HG02981 (cell line): ENCODE measurements around the gene TMEM221.
"Not testable (repeated sequence)": the region's sequence is repeated elsewhere in the genome, so short reads cannot be mapped to it uniquely, and the experiment has no call there.

ENCODE experiments used
- ATAC-seq: cut with Tn5 transposase; IDR thresholded peaks from one replicate; pipeline ENCODE4 v1.9.1; 2021; ENCODE audit warnings: mild to moderate bottlenecking, moderate library complexity; ENCODE audit not compliant: unreplicated experiment

The TMEM221 gene

DNA sequence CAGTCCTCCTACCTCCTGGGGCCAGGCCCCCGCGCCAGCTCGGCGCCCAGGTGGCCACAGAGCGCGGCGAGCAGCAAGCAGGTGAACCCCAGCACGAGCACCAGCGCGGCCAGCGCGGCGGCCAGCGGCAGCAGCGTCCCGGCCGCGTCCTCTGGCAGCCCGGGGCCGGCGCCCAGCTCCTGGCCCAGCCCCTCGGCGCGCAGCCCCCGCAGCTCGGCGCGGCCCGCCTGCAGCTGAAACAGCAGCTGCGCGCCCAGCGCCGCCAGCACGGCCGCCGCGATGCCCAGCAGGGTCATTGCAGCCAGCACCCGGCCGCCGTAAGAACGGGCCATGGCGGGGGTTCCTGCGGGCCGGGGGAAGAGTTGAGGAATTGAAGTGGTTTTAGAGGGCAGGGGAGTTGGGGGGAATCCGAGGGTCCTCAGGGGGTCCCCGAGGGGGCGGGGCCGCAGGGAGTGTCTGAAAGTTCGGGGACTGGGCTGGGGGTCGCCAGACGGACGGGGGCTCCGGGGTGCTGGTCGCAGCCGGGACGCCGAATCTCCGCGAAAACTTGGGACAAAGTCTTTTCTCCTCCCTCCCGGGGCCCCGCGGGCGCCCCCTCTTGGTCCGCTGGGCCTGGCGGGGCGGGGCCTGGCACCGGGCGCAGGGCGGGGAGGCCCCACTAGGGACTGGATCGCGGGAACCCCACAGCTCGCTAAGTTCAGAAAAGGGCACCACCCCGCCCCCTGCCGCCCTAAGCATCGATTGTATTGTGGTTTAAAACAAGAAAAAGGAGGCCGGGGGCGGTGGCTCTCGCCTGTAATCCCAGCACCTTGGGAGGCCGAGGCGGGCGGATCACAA, at the start of gene TMEM221:
TSS of gene TMEM221 (minus strand) at position 538 of the 837 bp plus-strand sequence. CDS start at position 332, 206 bp downstream.
- ATAC-seq, result no peak

DNA sequence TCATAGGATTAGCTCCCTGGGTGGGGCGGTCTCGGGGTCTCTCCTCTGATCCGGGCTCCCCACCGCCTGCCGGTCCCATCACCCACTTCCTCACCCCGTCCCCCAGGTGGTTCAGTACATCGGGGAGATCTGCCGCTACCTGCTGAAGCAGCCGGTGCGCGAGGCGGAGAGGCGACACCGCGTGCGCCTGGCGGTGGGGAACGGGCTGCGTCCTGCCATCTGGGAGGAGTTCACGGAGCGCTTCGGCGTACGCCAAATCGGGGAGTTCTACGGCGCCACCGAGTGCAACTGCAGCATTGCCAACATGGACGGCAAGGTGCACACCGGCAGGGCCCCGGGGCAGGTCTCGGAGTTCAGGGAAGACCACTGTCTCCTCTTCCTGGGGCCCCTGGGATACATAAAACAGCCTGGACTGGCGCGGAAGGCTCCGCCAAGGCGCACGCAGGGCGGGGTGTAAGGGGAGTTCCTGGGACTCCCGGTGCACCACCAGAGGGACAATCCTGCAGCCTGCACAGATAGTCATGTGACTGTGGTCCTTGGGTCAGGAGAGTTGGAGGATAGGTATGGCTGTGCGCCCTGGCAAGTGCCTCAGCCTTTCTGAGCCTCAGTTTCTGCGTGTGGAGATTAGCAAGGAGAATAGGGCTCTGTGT, 48.8 kb upstream of the TMEM221 start:
- ATAC-seq, result no peak

DNA sequence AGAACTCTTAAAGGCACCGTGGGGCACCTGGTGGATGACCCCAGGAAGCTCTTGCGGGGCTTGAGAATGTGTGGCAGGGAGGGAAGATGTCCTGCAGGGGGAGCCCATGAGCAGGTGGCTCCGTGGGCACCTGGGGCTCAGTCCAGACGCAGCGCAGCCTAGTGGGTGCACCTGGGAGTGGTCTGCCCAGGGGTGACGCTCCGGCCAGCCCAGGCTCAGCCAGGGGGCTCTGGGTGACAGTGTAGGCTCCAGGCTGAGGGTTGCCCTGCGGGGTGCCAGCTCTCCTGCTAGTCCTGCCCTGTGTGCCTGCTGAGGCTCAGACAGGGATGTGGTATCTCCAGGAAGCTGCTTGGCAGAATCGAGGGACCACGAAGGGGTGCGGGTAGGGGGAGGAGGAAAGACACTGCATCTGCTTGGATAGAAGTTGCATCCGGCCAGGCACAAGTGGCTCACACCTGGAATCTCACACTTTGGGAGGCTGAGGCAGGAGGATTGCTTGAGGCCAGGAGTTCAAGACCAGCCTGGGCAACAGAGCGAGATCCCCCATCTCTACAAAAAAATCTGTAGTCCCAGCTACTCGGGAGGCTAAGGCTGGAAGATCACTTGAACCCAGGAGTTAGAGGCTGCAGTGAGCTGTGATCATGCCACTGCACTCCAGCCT, 48.0 kb upstream of the TMEM221 start:
- ATAC-seq, result peak; percentile 68

DNA sequence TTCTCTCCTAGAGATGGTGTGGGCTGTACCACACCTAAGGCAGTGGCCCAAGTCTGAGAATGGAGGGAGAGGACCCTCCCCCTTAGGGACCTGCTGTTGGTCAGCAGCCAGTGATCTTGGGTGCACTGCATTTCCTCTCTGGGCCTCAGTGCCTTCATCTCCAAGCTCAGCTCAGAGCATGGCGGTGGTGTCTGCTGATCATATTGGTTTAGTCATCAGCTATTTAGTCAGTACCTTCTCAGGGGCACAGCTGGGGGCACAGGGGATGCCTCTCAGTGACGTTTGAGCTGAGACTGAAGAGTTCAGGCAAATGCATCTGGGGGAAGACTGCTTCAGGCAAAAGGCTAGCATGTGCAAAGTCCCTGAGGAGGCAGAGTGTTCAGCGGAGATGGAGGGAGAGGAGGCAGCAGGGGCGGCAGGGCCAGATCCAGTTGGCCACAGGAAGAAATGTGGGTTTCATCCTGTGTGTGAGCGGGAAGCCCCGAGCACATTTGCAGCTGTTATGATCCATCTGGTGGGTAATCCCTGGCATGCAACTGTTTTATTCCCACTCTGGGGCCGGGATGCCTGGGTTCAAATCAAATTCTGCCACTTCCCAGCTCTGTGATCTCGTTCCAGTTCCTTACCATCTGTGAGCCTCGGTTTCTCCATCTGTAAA, 47.3 kb upstream of the TMEM221 start:
- no peak for ATAC-seq

DNA sequence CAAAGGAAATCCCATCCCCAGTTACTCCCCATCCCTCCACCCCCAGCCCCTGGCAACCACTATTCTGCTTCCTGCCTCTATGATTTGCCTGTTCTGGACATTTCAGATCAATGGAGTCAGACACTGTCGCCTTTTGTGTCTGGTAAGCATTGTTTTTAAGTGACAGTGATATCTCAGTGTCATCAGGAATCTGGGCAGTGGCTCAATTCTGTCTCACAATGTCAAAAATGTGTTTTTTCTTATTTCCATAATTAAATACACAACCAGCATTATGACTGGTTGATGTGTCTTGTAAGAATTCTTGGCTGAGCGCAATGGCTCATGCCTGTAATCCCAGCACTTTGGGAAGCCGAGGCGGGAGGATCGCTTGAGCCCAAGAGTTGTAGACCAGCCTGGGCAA, 42.8 kb upstream of the TMEM221 start:
- ATAC-seq, result no peak

DNA sequence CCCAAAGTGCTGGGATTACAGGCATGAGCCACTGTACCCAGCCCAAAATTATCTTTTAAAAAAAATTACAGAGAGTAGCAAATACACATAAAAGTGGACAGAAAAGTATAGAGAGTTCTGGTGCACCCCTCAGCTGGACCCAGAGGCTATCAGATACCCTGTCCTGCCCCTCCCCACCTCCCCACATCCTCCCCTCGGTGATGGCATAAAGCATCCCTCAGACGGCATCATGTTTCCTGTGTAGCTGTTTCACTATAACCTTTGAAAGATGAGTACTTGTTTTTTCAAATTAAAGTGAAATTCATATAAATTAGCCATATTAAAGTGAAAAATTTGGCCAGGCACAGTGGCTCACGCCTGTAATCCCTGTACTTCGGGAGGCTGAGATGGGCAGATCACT, 41.9 kb upstream of the TMEM221 start:
- no peak for ATAC-seq

DNA sequence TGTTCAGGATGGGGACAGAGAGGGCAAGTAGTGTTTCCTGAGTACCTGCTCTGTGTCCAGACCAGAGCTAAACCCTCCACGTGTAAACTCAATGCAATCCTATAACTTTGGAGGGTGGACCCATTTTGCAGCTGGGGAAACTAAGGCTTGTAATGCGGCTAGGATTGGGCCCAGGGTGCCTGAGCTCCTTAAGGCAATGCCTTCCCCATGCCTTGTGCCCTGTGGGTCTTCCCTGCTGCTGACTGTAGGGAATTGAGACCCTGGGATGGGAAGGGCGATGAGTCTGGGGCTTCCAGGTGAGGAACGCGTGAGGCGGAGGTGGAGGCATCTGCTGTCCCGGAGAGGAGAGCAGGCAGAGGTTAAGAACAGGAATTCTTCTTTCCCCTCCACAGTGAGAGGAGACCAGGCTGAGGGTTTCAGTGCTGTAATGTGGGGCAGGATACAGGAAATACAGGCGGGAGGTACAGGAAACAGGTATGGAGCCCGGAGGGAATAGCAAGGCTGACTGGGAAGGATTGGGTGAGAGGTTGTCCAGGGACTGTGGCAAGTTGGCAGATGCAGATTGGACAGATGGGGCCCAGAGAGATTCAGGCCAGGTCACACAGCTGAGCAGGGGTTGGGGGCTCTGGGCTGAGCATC, 41.0 kb upstream of the TMEM221 start:
- no peak for ATAC-seq

DNA sequence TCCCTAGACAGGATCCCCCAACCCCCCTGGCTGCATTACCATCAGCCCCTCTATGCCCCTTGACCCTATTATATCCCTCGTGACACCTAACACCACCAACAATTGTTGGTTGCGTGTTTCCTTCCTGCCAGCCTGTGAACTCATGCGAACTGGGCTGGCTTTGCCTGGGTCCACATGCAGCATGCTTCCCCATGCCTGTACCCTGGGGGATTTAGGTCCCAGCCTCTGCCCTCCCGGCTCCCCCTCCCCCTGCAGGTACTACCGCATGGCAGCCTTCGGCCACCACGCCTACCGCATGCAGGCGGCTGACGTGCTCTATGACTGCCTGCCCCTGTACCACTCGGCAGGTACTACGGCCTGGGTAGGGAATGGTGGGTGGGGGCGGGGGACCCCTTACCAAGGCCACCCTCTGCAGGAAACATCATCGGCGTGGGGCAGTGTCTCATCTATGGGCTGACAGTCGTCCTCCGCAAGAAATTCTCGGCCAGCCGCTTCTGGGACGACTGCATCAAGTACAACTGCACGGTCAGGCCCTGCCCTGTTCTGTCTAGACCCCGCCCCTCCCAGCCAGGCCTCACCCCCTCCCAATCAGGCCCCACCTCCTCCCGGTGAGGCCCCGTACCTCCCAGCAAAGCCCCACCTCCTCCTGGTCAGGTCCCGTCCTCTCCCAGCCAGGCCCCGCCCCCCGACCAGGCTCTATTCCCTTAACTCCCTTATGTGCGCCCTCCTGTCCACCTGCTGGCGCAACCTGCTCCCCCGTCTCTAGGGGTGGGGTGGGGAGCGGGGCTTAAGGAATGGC, 40.3 kb upstream of the TMEM221 start:
- no peak for ATAC-seq

DNA sequence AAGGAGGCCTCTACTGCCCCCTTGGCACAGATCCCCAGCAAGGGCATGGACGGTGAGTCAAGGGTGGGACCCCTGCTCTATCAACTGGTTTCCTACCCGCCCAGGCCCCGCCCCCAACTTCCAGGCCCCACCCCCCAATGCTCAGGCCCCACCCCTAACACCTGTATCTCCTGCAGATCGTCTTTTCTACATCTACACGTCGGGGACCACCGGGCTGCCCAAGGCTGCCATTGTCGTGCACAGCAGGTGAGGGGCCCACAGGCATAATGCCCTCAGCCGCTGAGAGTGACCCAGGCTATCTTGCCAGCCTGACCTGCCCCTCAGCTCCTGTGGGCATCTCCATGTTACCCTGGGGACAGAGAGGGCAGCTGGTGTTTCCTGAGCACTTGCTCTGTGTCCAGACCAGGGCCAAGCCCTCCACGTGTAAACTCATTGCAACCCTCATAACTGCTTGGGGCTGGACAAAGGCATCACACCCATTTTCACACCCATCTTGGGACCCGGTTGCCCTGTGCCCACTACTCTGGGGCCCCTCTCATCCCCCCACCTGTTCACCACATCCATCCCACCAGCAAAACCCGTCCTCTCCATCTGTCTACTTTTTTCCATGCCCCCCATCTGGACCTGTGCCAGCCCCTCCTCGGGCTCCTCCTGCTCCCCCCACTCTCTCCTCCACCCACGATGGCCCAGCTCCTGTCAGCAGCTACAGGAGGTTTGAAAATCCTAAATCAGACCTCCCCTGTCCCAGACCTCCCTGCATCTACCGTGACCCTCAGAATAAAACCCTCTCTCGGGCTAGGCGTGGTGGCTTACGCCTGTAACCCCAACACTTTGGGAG, 39.0 kb upstream of the TMEM221 start:
- no peak for ATAC-seq

DNA sequence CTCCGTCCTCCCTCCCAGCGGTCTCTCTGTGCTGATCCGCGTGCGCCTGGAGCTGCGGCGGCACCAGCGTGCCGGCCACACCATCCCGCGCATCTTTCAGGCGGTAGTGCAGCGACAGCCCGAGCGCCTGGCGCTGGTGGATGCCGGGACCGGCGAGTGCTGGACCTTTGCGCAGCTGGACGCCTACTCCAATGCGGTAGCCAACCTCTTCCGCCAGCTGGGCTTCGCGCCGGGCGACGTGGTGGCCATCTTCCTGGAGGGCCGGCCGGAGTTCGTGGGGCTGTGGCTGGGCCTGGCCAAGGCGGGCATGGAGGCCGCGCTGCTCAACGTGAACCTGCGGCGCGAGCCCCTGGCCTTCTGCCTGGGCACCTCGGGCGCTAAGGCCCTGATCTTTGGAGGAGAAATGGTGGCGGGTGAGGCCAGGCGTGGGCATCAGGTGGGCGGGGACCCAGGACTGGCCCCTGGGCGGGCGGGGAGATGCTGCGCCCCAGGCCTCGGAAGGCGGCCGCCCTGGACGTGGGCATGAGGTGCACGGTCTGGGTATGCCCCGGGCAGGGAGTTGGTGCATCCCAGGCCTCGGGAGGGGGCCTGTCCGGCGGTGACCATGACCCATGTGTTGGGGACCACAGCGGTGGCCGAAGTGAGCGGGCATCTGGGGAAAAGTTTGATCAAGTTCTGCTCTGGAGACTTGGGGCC, 38.2 kb upstream of the TMEM221 start:
- ATAC-seq, result no peak

DNA sequence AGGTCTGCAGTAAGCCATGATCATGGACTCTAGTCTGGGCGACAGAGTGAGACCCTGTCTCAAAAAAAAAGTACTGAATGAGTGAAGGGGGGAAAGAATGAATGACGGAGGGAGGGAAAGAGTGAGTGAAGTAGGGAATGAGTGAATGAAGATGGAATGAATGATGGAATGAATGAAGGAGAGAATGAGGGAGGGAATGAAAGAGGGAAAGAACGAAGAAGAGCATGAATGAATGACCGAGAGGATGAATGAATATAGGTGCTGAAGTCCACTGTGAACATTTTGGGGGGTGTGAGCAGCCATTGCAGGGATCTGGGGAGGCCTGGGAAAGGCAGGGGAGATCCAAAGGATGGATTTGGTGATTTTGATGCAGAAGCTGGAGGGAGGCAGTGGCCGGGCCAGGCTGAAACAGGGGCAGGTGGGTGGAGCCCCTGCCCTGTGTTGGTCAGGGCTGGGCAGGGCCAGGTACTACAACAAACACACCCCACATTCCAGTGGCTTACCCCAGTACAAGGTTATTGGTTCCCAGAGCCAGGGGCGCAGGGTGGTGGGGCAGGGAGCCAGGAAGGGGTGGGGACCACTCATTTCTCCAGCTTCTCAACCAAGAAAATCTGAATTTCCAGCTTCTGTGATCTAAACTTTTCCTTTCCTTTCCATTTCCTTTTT, 36.2 kb upstream of the TMEM221 start:
- ATAC-seq, result no peak

DNA sequence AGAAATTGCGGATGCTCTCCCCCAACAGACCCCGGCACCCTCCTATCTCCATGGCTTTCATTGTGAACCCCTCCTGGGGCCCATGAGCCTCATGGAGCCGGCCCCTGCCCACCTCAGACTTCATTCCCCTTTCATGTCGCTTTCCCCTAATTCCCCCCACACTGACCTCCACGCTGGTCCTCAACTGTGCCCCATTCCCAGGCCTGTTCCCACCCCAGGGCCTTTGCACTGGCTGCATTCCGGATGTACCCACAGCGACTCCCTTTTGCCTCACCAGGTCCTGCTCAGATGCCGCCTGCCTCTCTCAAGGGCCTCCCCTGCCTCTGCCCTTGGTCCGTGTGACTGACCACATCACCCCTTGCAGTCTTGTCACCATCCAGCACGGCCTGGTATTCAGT, 35.1 kb upstream of the TMEM221 start:
- ATAC-seq, result no peak

DNA sequence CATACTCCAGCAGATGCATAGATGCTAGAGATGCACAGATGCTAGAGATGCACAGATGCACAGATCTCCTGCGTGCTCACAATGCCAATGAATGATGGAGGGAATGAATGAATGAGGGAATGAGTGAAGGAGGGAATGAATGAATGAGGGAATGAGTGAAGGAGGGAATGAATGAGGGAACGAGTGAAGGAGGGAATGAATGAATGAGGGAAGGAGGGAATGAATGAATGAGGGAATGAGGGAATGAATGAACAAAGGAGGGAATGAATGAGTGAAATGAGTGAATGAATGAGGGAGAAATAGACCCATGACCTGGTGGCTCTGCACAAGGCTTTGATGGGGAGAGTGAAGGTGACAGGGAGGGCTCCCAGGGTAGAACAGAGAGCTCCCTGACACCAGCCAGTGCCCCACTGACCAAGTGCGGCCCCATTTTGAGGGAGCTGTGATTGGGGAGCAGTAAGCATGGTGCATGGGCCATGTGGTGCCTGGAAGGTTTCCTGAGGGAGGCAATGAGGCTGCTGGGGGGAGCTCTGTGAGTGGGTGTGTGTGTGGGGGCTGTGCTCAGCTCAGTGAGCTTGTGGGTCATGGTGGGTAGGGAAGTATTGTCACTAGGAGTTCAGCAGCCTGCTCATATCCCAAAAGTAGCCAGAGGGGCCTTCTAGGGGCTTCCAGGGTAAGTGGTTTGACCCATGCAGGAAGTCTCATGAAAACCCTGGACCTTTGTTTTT, 34.6 kb upstream of the TMEM221 start:
- no peak for ATAC-seq

DNA sequence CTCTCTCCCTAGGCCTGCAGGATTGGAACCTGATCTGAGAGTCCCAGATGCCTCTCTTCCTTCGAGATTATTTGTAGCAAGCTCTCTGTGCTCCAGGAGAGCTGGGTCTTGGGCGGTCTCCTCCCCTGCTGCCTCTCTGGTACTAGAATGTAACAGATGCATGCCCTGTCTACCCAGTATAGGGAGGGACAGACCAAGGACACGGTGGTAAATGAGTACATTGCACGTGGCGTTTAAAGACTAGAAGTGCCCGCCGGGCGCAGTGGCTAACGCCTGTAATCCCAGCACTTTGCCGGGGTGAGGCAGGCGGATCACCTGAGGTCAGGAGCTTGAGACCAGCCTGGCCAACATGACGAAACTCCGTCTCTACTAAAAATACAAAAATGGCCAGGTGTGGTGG, 33.5 kb upstream of the TMEM221 start:
- no peak for ATAC-seq

DNA sequence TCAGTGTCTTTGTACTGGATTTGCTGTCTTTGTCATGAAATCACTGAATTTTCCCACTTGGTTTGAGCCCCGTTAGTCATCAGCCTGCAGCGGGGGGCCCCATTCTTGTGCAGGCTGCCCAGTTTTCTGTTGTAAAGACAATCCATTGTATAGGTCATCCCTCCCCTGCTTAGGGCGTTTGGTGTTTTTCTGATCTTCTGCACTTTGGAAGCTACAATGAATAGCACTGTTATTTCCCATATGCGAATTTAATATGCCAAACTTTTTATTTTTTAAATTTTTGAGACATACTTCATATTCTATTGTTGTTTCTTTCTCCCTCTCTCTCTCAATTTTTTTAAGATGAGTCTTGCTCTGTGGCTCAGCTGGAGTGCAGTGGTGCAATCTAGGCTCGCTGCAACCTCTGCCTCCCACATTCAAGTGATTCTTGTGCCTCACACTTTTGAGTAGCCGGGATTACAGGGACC, 30.9 kb upstream of the TMEM221 start:
- no peak for ATAC-seq

DNA sequence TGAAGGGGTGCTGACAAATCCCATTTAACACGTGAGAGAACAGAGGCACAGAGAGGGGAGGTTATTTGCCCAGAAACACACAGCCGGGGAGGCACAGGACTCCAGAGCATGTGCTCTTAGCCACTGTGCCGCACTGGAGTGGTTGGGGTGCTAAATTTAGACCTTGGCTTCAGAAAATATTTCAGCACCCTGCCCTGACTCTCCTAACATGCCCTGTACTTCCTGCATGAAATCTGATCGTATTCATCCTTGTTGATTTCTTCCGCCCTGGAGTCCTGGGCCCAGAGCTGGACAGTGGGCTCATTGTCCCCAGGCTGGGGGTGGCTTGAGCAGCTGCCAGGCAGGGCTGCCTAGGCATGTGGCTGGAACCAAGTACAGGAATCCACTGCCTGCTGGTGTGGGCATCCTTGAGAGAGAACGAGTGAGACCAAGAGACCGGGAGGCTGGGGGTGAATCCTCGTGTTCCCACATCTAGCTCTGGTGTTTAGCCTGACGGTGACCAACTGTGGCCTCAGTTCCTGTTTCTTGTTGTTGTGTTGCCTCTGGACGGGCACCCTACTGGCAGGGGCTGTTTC, 27.2 kb upstream of the TMEM221 start:
- no peak for ATAC-seq

DNA sequence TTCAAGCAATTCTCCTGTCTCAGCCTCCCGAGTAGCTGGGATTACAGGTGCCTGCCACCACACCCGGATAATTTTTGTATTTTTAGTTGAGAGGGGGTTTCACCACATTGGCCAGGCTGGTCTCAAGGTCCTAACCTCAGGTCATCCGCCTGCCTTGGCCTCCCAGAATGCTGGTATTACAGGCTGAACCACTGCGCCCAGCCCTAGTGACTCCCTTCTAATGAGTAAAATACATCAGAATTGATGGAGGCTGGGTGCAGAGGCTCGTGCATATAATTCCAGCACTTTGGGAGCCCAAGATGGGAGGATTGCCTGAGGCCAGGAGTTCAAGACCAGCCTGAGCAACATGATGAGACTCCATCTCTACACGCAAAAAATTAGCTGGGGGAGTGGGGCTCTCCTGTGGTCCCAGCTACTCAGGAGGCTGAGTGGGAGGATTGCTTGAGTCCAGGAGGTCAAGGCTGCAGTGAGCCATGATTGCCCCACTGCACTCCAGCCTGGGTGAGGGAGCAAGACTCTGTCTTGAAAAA, 26.6 kb upstream of the TMEM221 start:
- ATAC-seq, result not testable (repeated sequence)
